Measurements from ENCODE around the gene SMARCA5. TPM values are rescaled to one million over a fixed set of nuclear protein-coding genes. Genes with fewer than 3 reads are reported as not detected.

The SMARCA5 gene
- total and polyA plus RNA-seq, 7 donors: 9.6 to 46.4 (median 35.3) TPM

- intact Hi-C loops (cut with DNase I): no loop called here
- peak overlapping the region; percentile 81 to 98 (median 94) for H3K4me3 ChIP-seq
- H3K9me3 ChIP-seq: no peaks in the 10 kb centered on the region
- H3K27ac ChIP-seq: peak overlapping the region; percentile 96 to 100 (median 98)
- peaks cover 0 to 45% (median 36%) of the 10 kb centered on the region in 4 donors for H3K4me1 ChIP-seq
- H3K36me3 ChIP-seq: peaks cover 0 to 18% (median 0%) of the 10 kb centered on the region in 4 donors
- DNase-seq: no peak
- WGBS, 2 donors: 0% methylated on average over 13 of the region's 13 CpGs
- H3K27me3 ChIP-seq: no peaks in the 10 kb centered on the region
- TF ChIP-seq POLR2A (IDR thresholded peaks at IDR 0.05): no peak
- TF ChIP-seq CTCF (IDR thresholded peaks at IDR 0.05): no peak
- no peak for TF ChIP-seq EP300 (IDR thresholded peaks at IDR 0.05)
- no peak for TF ChIP-seq POLR2AphosphoS5 (IDR thresholded peaks at IDR 0.05)
Observed at GRCh38 chr4:143514169-143514495, 630 bp downstream of the SMARCA5 start.

- Histone ChIP-seq H3K4me1 (peaks cover 0 to 48% (median 37%) of the 10 kb centered on the region in 4 donors), H3K27ac (peak overlapping the region; percentile 96 to 100 (median 98)), H3K27me3 (no peaks in the 10 kb centered on the region), H3K36me3 (peaks cover 0 to 21% (median 0%) of the 10 kb centered on the region in 4 donors), H3K9me3 (no peaks in the 10 kb centered on the region), H3K4me3 (peak overlapping the region; percentile 81 to 98 (median 94))
- TF ChIP-seq CTCF (IDR thresholded peaks at IDR 0.05): no peak
- no peak for TF ChIP-seq EP300 (IDR thresholded peaks at IDR 0.05)
- TF ChIP-seq POLR2AphosphoS5 (IDR thresholded peaks at IDR 0.05): peak in 3 of 4 donors; percentile 12 to 40 (median 26)
- peak in 1 of 2 donors; percentile 8 for TF ChIP-seq POLR2A (IDR thresholded peaks at IDR 0.05)
- 1% methylated on average over 18 of the region's 18 CpGs for WGBS, 2 donors
- intact Hi-C loops (cut with DNase I): no loop called here
- peak; percentile 81 for DNase-seq
Observed at GRCh38 chr4:143514497-143514896, 995 bp downstream of the SMARCA5 start.

DNA sequence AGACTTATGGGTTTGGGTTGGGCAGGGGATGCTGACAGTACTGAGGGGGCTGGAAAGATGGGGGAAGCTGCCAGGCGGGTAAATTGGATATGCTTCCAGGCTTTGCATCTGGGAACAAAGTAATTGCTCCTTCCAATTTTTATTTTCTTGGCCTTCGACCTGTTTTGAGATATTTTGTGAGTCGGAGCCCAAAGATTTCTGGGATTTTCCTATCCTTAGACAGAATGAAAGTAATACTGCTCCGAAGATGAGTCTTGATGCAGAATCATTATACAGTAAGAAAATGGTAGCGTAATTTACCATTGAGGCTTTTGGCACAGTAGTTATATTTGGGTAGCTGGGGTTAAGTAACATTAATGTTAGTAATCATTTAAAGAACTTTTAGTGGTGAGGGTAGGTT is 1.4 kb downstream of the SMARCA5 start:
- no peaks in the 10 kb centered on the region for H3K27me3 ChIP-seq
- H3K27ac ChIP-seq: peak overlapping the region; percentile 96 to 100 (median 98)
- H3K36me3 ChIP-seq: peaks cover 0 to 25% (median 0%) of the 10 kb centered on the region in 4 donors
- TF ChIP-seq POLR2A (IDR thresholded peaks at IDR 0.05) (no peak), EP300 (IDR thresholded peaks at IDR 0.05) (no peak), CTCF (IDR thresholded peaks at IDR 0.05) (no peak), POLR2AphosphoS5 (IDR thresholded peaks at IDR 0.05) (no peak)
- peak overlapping the region; percentile 81 to 98 (median 94) for H3K4me3 ChIP-seq
- no peak for DNase-seq
- WGBS, 2 donors: 8 to 20% methylated on average over 5 of the region's 5 CpGs
- intact Hi-C loops (cut with DNase I): no loop called here
- H3K9me3 ChIP-seq: no peaks in the 10 kb centered on the region
- peaks cover 0 to 52% (median 41%) of the 10 kb centered on the region in 4 donors for H3K4me1 ChIP-seq

GRCh38 chr4:143515905-143516304 is 2.4 kb downstream of the SMARCA5 start:
- H3K9me3 ChIP-seq: no peaks in the 10 kb centered on the region
- H3K27ac ChIP-seq: peak overlapping the region in 2 of 4 donors; percentile 96 to 100
- DNase-seq: no peak
- peaks cover 0 to 61% (median 49%) of the 10 kb centered on the region in 4 donors for H3K4me1 ChIP-seq
- peak overlapping the region in 2 of 4 donors; percentile 91 to 96 for H3K4me3 ChIP-seq
- no peak for TF ChIP-seq POLR2A (IDR thresholded peaks at IDR 0.05)
- TF ChIP-seq POLR2AphosphoS5 (IDR thresholded peaks at IDR 0.05): no peak
- no peak for TF ChIP-seq CTCF (IDR thresholded peaks at IDR 0.05)
- no peak for TF ChIP-seq EP300 (IDR thresholded peaks at IDR 0.05)
- intact Hi-C loops (cut with DNase I): no loop called here
- peaks cover 0 to 31% (median 0%) of the 10 kb centered on the region in 4 donors for H3K36me3 ChIP-seq
- no peaks in the 10 kb centered on the region for H3K27me3 ChIP-seq

- no peak for DNase-seq
- H3K4me3 ChIP-seq: no peak overlapping the region
- WGBS, 2 donors: 85 to 94% methylated on average over 2 of the region's 2 CpGs
- no peak for TF ChIP-seq EP300 (IDR thresholded peaks at IDR 0.05)
- TF ChIP-seq POLR2AphosphoS5 (IDR thresholded peaks at IDR 0.05): no peak
- no peak for TF ChIP-seq CTCF (IDR thresholded peaks at IDR 0.05)
- no peak for TF ChIP-seq POLR2A (IDR thresholded peaks at IDR 0.05)
- intact Hi-C loops (cut with DNase I): no loop called here
- H3K27ac ChIP-seq: peak overlapping the region in 1 of 4 donors; percentile 7
- H3K27me3 ChIP-seq: no peaks in the 10 kb centered on the region
- peaks cover 0 to 49% (median 0%) of the 10 kb centered on the region in 4 donors for H3K36me3 ChIP-seq
- no peaks in the 10 kb centered on the region for H3K9me3 ChIP-seq
- H3K4me1 ChIP-seq: peaks cover 0 to 60% (median 52%) of the 10 kb centered on the region in 4 donors
Observed at GRCh38 chr4:143517764-143518163, 4.3 kb downstream of the SMARCA5 start.
